T-cell (primary cell): Measurements from ENCODE around the gene SVIL. TPM values are rescaled to one million over a fixed set of nuclear protein-coding genes. Genes with fewer than 3 reads are reported as not detected.
"Not testable (repeated sequence)": the region's sequence is repeated elsewhere in the genome, so short reads cannot be mapped to it uniquely, and the experiment has no call there.

Source experiments
- ATAC-seq, 4 experiments: fragments of 200-7000 bp in 3 of 4; fragments of 150-1000 bp in 1 of 4; cut with Tn5 transposase; replicated peaks in 1 of 4; 1 replicate in 3 of 4; 2 replicates in 1 of 4; pipeline ENCODE4 v1.10.0; 2021; ENCODE audit warnings: moderate library complexity in 3 of 4, mild to moderate bottlenecking in 2 of 4, moderate number of reproducible peaks in 1 of 4
- CTCF ChIA-PET, 2 donors: fragments of 300-600 bp; sonication (Branson Sonifier 250); formaldehyde crosslinking; loops; one replicate each; lab custom pipeline; 2022; ENCODE audit warnings: antibody characterized with exemption in 2 of 2; lab: Charles Lee
- POLR2A ChIA-PET, 2 donors: fragments of 300-600 bp; sonication (Branson Sonifier 250); formaldehyde crosslinking; loops; one replicate each; lab custom pipeline; 2022; ENCODE audit warnings: antibody characterized with exemption in 2 of 2; lab: Charles Lee
- DNase-seq, 35 experiments: peaks; one replicate each; pipeline versions ENCODE4 v3.0.0 to v3.0.0-alpha.2; 2013 to 2023
- H3K27ac ChIP-seq: one replicate; pipeline ENCODE4 v1.5.1; 2013; ENCODE audit warnings: low read length
- H3K27me3 ChIP-seq, 2 experiments: replicated peaks in 1 of 2; 1 replicate in 1 of 2; 2 replicates in 1 of 2; pipeline versions ENCODE4 v1.6.1 to v1.7.0; 2013; ENCODE audit warnings: low read length in 1 of 2, mixed read lengths in 1 of 2; ENCODE audit not compliant: control insufficient read depth in 2 of 2, insufficient read depth in 2 of 2; ENCODE audit errors: extremely low read depth in 1 of 2
- H3K36me3 ChIP-seq, 2 donors: 1 replicate in 1 of 2; 2 replicates in 1 of 2; pipeline versions ENCODE4 v1.6.1 to v1.7.0; 2013; ENCODE audit warnings: low read length in 1 of 2; ENCODE audit not compliant: control insufficient read depth in 2 of 2, insufficient read depth in 1 of 2; ENCODE audit errors: extremely low read depth in 1 of 2
- H3K4me1 ChIP-seq, 2 experiments: 1 replicate in 1 of 2; 2 replicates in 1 of 2; pipeline versions ENCODE4 v1.6.1 to v1.7.0; 2013; ENCODE audit warnings: low read length in 2 of 2, mixed read lengths in 1 of 2; ENCODE audit not compliant: insufficient read depth in 2 of 2, control insufficient read depth in 1 of 2; ENCODE audit errors: extremely low read depth in 1 of 2
- H3K4me3 ChIP-seq, 2 donors: 1 replicate in 1 of 2; 2 replicates in 1 of 2; pipeline versions ENCODE4 v1.5.1 to v1.7.0; 2013; ENCODE audit warnings: mild to moderate bottlenecking in 2 of 2, low read length in 1 of 2, moderate library complexity in 1 of 2; ENCODE audit not compliant: control insufficient read depth in 1 of 2; ENCODE audit errors: extremely low read depth in 1 of 2
- H3K9me3 ChIP-seq: 2 replicates; pipeline ENCODE4 v1.7.0; 2013
- H3K27ac Mint-ChIP-seq, 2 donors: one replicate each; pipeline ENCODE4 v1.8.0; 2020 to 2021; ENCODE audit warnings: mild to moderate bottlenecking in 2 of 2, mixed read lengths in 2 of 2
- H3K27me3 Mint-ChIP-seq, 2 donors: one replicate each; pipeline ENCODE4 v1.8.0; 2021 to 2022; ENCODE audit warnings: mixed read lengths in 2 of 2
- H3K36me3 Mint-ChIP-seq: one replicate; pipeline ENCODE4 v1.8.0; 2021; ENCODE audit warnings: mixed read lengths
- H3K4me1 Mint-ChIP-seq, 3 donors: one replicate each; pipeline ENCODE4 v1.8.0; 2020 to 2022; ENCODE audit warnings: mixed read lengths in 3 of 3, mild to moderate bottlenecking in 1 of 3
- H3K4me3 Mint-ChIP-seq, 3 donors: one replicate each; pipeline ENCODE4 v1.8.0; 2020 to 2022; ENCODE audit warnings: mild to moderate bottlenecking in 3 of 3, mixed read lengths in 3 of 3, moderate library complexity in 3 of 3
- H3K9me3 Mint-ChIP-seq, 3 donors: one replicate each; pipeline ENCODE4 v1.8.0; 2020 to 2022; ENCODE audit warnings: mixed read lengths in 3 of 3
- WGBS: methylation state at CpG from one replicate; pipeline ENCODE4 v1.1.5; 2013; ENCODE audit warnings: missing lambda C conversion rate; ENCODE audit not compliant: insufficient coverage; 5-methylcytosine and 5-hydroxymethylcytosine counted together
- total RNA-seq, 35 experiments: library from RNA in 6 of 35; stranded (reverse) in 6 of 35; fragments of 120-200 nt in 1 of 35; gene quantifications; one replicate each; pipeline versions ENCODE4 v1.2.1 to v1.2.4 and lab custom pipeline; 2013 to 2026

Gene SVIL
- total RNA-seq, 5 donors from 2014 or later (not counting 1 experiment from before 2014, with no cell fraction given) = 17.4 to 45.6 (median 19.6) TPM

DNA sequence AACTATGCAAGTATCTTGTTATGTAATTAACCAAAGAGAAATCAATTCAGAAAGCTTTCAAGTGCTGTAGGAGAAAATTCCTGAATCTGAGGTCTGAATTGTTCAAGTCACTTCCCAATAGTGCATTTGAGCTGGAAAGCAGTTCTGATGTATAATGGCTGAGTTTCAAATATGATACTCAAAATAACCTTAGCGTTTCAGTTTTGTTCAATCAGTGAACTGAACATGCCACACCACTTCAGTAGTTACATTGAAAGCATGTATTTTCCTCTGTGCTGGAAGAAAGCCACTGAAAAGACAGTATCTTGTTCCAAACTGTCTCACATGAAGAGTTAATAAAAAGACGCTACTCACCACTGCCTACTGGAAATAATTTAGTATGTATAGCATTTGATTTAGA, 64.5 kb downstream of the SVIL start:
- H3K27ac ChIP-seq, DNase-seq, H3K36me3 ChIP-seq, H3K9me3 ChIP-seq, H3K4me3 ChIP-seq, H3K27ac Mint-ChIP-seq, H3K27me3 ChIP-seq, ATAC-seq, H3K9me3 Mint-ChIP-seq, H3K4me3 Mint-ChIP-seq, H3K4me1 Mint-ChIP-seq, H3K4me1 ChIP-seq, H3K27me3 Mint-ChIP-seq: not testable (repeated sequence)
- CTCF ChIA-PET = interaction anchor here in 1 of 2 donors (1.2 kb wide), 1 partner anchor 10 kb away, joined by 3 read pairs; no protein-coding TSS in a partner anchor
- no CpG with 5 or more reads among the region's 2 CpGs for WGBS
- POLR2A ChIA-PET = interaction anchor here in 1 of 2 donors (0.6 kb wide), 1 partner anchor 8 kb away, joined by 3 read pairs; no protein-coding TSS in a partner anchor
- H3K36me3 Mint-ChIP-seq = peaks cover 20% of the 10 kb centered on the region

DNA sequence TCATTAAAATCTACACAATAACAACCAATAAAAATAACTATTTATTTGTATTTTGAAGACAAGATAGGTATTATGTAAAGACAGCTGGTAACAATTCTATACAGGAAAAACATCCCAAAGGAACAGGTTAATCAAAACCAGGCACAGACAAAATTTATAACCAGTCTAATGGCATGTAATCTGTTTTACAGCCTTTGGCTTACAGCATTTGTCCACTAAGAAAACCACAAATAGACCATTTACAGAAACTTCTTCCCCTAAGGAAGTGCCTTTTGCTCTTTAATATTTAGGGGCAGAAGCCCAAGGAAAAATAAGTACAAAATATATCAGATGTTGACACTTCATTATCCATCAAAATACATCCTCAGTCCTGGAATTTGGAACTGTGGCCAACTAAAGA, 65.0 kb downstream of the SVIL start:
- H3K4me3 Mint-ChIP-seq = no peak overlapping the region
- no peak overlapping the region for H3K27ac ChIP-seq
- H3K27ac Mint-ChIP-seq = no peak overlapping the region
- H3K9me3 ChIP-seq = no peaks in the 10 kb centered on the region
- ChIA-PET CTCF (no interaction called here), POLR2A (interaction anchor here in 1 of 2 donors (0.6 kb wide), 1 partner anchor 9 kb away, joined by 3 read pairs; no protein-coding TSS in a partner anchor)
- DNase-seq (no peak), ATAC-seq (no peak)
- no peaks in the 10 kb centered on the region for H3K36me3 ChIP-seq
- H3K4me1 Mint-ChIP-seq = peaks cover 0 to 2% (median 0%) of the 10 kb centered on the region in 3 donors
- no peaks in the 10 kb centered on the region for H3K9me3 Mint-ChIP-seq
- no peaks in the 10 kb centered on the region for H3K27me3 ChIP-seq
- no peaks in the 10 kb centered on the region for H3K27me3 Mint-ChIP-seq
- H3K4me3 ChIP-seq = no peak overlapping the region
- no peaks in the 10 kb centered on the region for H3K4me1 ChIP-seq
- H3K36me3 Mint-ChIP-seq = peaks cover 16% of the 10 kb centered on the region

DNA sequence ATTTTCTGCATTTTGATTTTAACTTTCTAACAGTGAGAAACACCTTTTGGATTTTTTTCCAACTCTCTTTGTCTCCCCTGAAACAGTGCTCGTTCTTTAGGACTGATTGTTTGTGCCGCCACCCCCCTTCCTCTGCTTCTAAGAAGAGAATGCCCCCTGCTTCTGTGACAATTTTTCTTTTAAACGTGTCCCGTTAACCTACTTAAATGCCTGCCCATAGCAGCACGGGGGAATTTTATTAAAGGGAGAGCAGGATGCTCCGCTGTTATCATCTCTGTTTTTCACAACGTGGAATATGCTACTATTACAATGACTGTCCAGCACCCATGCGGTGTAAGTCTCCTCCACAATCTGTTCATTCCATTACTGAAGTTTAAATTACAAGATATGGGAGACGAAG, 67.8 kb downstream of the SVIL start:
- ChIA-PET POLR2A (no interaction called here), CTCF (no interaction called here)
- H3K4me3 Mint-ChIP-seq = no peak overlapping the region
- H3K27me3 Mint-ChIP-seq = no peaks in the 10 kb centered on the region
- Histone ChIP-seq H3K9me3 (no peaks in the 10 kb centered on the region), H3K27me3 (no peaks in the 10 kb centered on the region), H3K4me1 (no peaks in the 10 kb centered on the region), H3K36me3 (peaks cover 0 to 3% of the 10 kb centered on the region in 2 donors), H3K27ac (no peak overlapping the region), H3K4me3 (no peak overlapping the region)
- DNase-seq = no peak
- no peak overlapping the region for H3K27ac Mint-ChIP-seq
- ATAC-seq = no peak
- peaks cover 32% of the 10 kb centered on the region for H3K36me3 Mint-ChIP-seq
- peaks cover 0 to 2% (median 0%) of the 10 kb centered on the region in 3 donors for H3K4me1 Mint-ChIP-seq
- no peaks in the 10 kb centered on the region for H3K9me3 Mint-ChIP-seq
- 63% methylated on average over 2 of the region's 9 CpGs for WGBS

DNA sequence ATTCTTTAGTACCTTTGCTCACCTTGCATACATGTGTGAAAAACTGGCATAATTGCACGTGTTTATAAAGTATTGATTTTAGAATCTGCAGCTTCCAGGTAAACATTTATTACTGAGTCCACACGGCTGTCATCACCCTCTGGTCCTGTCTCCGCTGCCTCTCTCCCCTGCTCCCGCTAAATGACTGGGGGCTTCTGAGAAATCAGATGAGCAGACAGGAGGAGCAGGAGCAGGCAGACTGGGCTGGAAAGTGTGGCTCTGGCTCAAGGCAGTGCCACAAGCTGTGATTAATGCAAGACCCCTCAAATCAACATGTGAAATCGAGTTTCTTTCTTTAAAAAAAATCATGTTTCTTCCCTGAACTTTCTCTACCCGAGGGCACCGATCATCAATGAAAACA, 68.6 kb downstream of the SVIL start:
- H3K9me3 ChIP-seq, CTCF ChIA-PET, H3K4me1 ChIP-seq, H3K27ac Mint-ChIP-seq, DNase-seq, H3K27me3 Mint-ChIP-seq, H3K27ac ChIP-seq, H3K4me3 Mint-ChIP-seq, H3K36me3 ChIP-seq, H3K4me3 ChIP-seq, H3K4me1 Mint-ChIP-seq, H3K9me3 Mint-ChIP-seq, H3K27me3 ChIP-seq, POLR2A ChIA-PET, ATAC-seq: not testable (repeated sequence)
- peaks cover 38% of the 10 kb centered on the region for H3K36me3 Mint-ChIP-seq
- WGBS = 83% methylated on average over 6 of the region's 7 CpGs

DNA sequence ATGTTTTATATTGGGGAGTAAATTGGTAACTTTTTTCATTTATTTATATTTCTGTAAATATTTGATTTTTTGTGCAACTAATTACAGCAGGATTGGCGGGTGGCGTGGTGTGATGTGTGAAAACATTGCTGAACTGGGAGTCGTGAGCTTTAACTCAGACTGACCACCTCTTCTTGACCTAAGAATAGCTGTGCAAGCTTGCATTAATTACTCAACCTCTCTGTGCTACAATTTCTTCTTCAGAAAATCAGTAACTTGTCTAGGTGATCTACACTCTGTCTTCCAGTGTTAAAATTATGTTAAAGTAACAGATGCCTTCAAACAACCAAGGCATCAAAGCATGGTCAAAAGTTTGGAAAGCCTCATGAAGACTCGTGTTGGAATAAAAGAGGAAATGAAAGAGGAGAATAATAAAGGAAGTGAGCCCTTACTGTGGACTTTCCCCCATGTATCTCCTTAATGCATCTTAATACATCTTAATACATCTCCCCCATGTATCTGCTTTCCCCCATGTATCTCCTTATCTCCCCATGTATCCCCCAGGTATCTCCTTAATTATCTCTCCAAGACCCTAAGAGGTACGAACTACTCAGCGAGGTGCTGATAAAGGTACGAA, 71.2 kb downstream of the SVIL start:
- Histone ChIP-seq H3K27ac (no peak overlapping the region), H3K9me3 (no peaks in the 10 kb centered on the region), H3K4me3 (no peak overlapping the region), H3K4me1 (no peaks in the 10 kb centered on the region), H3K36me3 (peaks cover 0 to 4% of the 10 kb centered on the region in 2 donors), H3K27me3 (no peaks in the 10 kb centered on the region)
- Mint-ChIP-seq H3K9me3 (no peaks in the 10 kb centered on the region), H3K4me3 (no peak overlapping the region), H3K36me3 (peaks cover 39% of the 10 kb centered on the region), H3K4me1 (no peaks in the 10 kb centered on the region), H3K27ac (no peak overlapping the region), H3K27me3 (no peaks in the 10 kb centered on the region)
- CTCF ChIA-PET = no interaction called here
- DNase-seq (no peak), ATAC-seq (no peak)
- POLR2A ChIA-PET = no interaction called here
- 100% methylated on average over 3 of the region's 7 CpGs for WGBS

DNA sequence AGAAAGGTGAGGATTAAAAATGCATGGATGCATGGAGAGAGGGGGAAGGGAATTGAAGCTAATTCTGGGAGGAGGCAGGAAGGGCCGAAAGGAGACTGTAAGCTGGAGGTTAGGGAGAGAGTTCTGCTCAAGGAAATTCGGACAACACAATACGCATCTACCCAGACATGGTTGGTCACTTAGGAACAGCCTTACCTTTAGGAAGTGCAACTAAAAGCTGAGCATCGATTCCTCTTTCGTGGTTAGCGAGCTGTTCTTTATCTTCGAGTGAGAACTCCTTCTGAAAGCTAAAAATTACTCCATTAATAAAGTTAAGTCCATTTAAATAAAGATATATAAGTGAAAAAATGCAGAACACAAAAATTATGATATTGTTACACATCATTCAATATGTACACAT, 71.8 kb downstream of the SVIL start:
- H3K4me3 ChIP-seq, H3K27me3 ChIP-seq, POLR2A ChIA-PET, DNase-seq, H3K9me3 ChIP-seq, ATAC-seq, H3K9me3 Mint-ChIP-seq, H3K4me3 Mint-ChIP-seq, H3K27ac ChIP-seq, H3K4me1 Mint-ChIP-seq, H3K27me3 Mint-ChIP-seq, H3K4me1 ChIP-seq, CTCF ChIA-PET, H3K27ac Mint-ChIP-seq, H3K36me3 ChIP-seq: not testable (repeated sequence)
- no CpG with 5 or more reads among the region's 7 CpGs for WGBS
- peaks cover 39% of the 10 kb centered on the region for H3K36me3 Mint-ChIP-seq
